CD1c-positive myeloid dendritic cell (primary cell): ENCODE results near the gene SPAST.
"Not testable (repeated sequence)": the region's sequence is repeated elsewhere in the genome, so short reads cannot be mapped to it uniquely, and the experiment has no call there.

Experiments used
- DNase-seq: peaks from one replicate; pipeline ENCODE4 v3.0.0-alpha.2; 2016; ENCODE audit errors: extremely low spot score

Gene SPAST

GRCh38 chr2:32063310-32064020 is at the start of gene SPAST:
SPAST (plus strand) TSS chr2:32063556; CDS start chr2:32063832, 276 bp downstream.
- DNase-seq: peak; percentile 99

DNA sequence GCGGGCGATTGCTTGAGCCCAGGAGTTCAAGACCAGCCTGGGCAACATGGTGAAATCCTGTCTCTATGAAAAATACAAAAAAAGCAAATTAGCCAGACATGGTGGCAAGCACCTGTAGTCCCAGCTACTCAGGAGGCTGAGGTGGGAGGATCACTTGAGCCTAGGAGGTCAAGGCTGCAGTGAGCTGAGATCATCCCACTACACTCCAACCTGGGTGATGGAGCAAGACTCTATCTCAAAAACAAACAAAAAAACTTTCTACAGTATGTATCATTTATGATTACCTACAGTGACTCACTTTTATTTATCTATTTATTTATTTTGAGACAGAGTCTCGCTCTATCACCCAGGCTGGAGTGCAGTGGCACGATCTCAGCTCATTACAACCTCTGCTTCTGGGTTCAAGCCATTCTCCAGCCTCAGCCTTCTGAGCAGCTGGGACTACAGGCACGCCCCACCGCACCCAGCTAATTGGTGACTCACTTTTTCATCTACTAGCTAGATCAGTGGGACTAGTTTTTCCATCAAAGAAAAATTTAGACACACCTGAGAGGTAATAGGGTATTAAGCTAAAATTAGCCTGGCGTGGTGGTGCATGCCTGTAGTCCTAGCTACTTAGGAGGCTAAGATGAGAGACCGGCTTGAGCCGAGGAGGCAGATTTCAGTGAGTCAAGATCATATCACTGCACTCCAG is 44.4 kb upstream of the SPAST start:
- not testable (repeated sequence) for DNase-seq

- not testable (repeated sequence) for DNase-seq
These were observed 29.0 kb upstream of the SPAST start for GRCh38 chr2:32034198-32034887.

GRCh38 chr2:32039447-32040219 is 23.7 kb upstream of the SPAST start, which contains the start of gene DPY30:
DPY30 (minus strand) TSS chr2:32039805; CDS start chr2:32039456, 349 bp downstream.
- DNase-seq: peak; percentile 95

- DNase-seq: no peak
These were observed 19.8 kb upstream of the SPAST start for GRCh38 chr2:32043561-32043960.

DNA sequence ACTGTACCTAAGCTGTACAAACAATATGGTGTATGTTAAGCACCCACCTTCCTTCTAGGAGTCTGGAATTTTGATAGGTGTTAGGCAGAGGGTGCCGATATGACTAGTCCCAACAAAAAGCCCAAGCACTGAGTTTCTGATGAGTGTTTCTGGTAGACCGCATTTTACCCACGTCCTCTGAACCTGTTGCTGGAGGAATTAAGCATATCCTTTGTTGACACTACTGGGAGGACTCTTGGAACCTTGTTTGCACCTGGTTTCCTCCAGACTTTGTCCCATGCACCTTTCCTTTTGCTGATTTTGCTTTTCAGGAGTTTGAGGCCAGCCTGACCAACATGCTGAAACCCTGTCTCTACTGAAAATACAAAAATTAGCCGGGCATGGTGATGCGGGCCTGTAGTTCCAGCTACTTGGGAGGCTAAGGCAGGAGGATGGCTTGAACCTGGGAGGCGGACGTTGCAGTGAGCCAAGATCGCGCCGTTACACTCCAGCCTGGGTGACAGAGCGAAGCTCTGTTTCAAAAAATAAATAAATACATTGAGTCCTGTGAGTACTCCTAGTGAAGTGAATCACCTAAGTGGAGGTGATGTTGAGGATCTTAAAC is 11.4 kb upstream of the SPAST start:
- DNase-seq: no peak

DNA sequence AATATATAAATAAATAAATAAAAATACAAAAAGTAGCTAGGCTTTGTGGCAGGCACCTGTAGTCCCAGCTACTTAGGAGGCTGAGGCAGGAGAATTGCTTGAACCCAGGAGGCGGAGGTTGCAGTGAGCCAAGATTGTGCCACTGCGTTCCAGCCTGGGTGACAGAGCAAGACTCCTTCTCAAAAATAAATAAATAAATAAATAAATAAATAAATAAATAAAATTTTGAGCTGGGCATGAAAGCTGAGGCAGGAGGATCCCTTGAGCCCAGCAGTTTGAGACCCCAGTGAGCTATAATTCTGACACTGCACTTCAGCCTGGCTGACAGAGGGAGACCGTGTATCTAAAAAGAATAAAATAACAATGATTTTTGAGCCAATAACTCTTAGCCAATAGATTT is 8.8 kb upstream of the SPAST start:
- DNase-seq: not testable (repeated sequence)

DNA sequence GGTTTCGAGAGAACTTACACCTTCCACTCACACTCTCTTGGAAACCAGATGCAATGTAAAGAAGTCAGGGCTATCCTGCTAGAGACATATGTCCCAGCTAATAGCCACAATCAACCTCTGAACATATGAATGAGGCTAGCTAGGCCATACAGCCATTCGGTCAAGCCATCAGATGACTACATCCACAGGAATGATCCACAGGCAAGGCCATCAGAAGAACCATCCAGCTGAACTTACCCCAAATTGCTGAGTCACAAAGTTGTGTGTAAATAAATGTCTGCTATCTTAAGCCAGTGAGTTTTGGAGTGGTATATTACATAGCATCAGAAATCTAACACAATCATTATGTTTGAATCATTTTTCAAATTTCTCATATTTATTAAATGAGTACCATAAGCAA is 5.2 kb upstream of the SPAST start:
- DNase-seq: no peak

- DNase-seq: no peak
These were observed 3.1 kb upstream of the SPAST start for GRCh38 chr2:32060266-32060665.

- no peak for DNase-seq
These were observed 1.9 kb upstream of the SPAST start for GRCh38 chr2:32061430-32061829.

DNA sequence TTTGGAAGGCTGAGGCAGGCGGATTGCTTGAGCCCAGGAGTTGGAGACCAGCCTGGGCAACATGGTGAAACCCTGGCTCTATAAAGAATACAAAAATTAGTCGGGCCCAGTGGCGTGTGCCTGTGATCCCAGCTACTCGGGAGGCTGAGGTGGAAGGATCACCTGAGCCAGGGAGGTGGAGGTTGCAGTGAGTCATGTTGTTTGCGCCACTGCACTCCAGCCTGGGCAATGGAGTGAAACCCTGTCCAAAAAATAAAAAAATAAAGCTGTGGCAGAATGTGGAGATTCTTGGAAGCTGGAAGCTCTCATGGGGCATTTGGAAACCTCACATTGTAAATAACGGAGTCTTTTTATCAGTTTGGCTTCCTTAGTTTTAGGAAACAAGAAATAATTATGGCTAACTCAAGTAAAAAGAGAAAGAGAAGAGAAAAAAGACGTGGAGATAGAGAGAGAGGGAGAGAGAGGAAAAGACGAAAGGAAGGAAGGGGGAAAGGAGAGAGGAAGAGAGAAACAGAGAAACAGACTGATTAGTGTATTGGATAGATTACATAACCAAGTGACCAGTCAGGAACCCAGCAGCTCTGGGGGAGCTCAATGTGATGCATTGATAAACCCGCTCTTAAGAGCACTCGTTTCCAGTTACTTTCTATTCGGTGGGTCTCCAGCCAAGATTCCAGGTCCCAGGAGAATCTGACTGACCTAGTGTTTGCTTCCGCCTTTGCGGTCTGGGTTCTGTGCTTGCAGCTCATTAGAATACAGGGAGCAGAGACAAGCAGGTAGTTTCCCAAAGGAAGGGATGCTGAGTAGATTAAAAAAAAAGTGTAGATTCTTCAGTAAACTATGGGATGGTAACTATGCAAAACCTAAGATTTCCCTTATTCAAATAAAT is 1.1 kb upstream of the SPAST start:
- peak; percentile 51 for DNase-seq

GRCh38 chr2:32064021-32064601 is 755 bp downstream of the SPAST start:
- DNase-seq: peak; percentile 49

DNA sequence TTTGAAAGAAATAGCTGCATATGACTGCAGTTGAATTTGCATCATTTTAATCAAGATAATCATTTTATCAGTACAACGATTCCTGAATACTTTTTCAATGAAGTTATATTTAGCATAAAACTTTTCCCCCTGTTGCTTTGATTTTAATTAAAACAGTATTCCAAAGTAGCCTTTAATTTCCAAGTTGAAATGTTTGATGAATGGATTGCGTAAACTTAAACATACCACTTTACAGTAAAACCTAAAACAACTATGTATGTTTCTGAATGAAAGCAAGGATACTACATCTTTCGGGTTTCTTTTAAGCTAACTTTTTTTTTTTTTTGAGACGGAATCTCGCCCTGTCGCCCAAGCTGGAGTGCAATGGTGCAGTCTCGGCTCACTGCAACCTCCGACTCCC is 1.4 kb downstream of the SPAST start:
- DNase-seq: no peak

GRCh38 chr2:32067549-32067948 is 4.2 kb downstream of the SPAST start:
- DNase-seq: no peak

GRCh38 chr2:32074134-32074506 is 10.8 kb downstream of the SPAST start:
- no peak for DNase-seq

GRCh38 chr2:32095671-32096070 is 32.3 kb downstream of the SPAST start:
- DNase-seq: no peak

GRCh38 chr2:32108111-32108510 is 44.8 kb downstream of the SPAST start:
- no peak for DNase-seq

GRCh38 chr2:32118055-32118454 is 54.7 kb downstream of the SPAST start:
- no peak for DNase-seq

- no peak for DNase-seq
These were observed 55.8 kb downstream of the SPAST start for GRCh38 chr2:32119161-32119560.

DNA sequence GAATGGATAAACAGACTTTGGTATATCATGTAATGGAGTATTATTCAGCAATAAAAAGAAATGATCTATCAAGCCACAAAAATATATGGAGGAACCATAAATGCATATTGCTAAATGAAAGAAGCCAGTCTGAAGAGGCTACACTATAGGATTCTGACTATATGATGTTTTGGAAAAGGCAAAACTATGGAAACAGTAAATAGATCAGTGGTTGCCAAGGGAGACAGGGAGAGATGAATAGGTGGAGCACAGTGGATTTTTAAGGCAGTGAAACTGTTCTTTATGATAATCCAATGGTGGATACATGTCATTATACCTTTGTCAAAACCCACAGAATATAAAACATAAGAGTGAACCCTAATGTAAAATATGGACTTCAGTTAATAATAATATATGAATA is 61.3 kb downstream of the SPAST start:
- no peak for DNase-seq
